ENCODE results near the gene MRPL18. TPM values are rescaled to one million over a fixed set of nuclear protein-coding genes. Genes with fewer than 3 reads are reported as not detected.

MRPL18 gene
- total RNA-seq, 1 donor from 2014 or later = 81.4 TPM

GRCh38 chr6:159826968-159827647 lies 36.8 kb downstream of the MRPL18 start:
- Histone ChIP-seq H3K4me1 (ENCODE audit: control insufficient read depth in 3 of 3, insufficient read depth in 3 of 3, low read length in 3 of 3) (peaks cover 7 to 22% (median 13%) of the 10 kb centered on the region in 3 donors), H3K27me3 (ENCODE audit: control insufficient read depth in 3 of 3, insufficient read depth in 3 of 3, low read length in 3 of 3) (peaks cover 0 to 6% (median 0%) of the 10 kb centered on the region in 3 donors), H3K36me3 (ENCODE audit: control insufficient read depth in 3 of 3, insufficient read depth in 3 of 3, low read length in 3 of 3) (no peaks in the 10 kb centered on the region), H3K9ac (ENCODE audit: low read depth in 1 of 3, low read length in 3 of 3) (peak overlapping the region; percentile 5 to 43 (median 25)), H3K9me3 (ENCODE audit: control insufficient read depth in 3 of 3, low read length in 3 of 3) (no peaks in the 10 kb centered on the region), H3K27ac (ENCODE audit: low read depth, low read length) (no peak overlapping the region), H3K4me3 (ENCODE audit: low read length in 3 of 3) (peak overlapping the region in 1 of 3 donors; percentile 23)

- no peak overlapping the region for H3K9ac ChIP-seq (ENCODE audit: low read depth in 1 of 3, low read length in 3 of 3)
- no peaks in the 10 kb centered on the region for H3K9me3 ChIP-seq (ENCODE audit: control insufficient read depth in 3 of 3, low read length in 3 of 3)
- H3K4me1 ChIP-seq (ENCODE audit: control insufficient read depth in 3 of 3, insufficient read depth in 3 of 3, low read length in 3 of 3) = peaks cover 7 to 22% (median 13%) of the 10 kb centered on the region in 3 donors
- H3K27me3 ChIP-seq (ENCODE audit: control insufficient read depth in 3 of 3, insufficient read depth in 3 of 3, low read length in 3 of 3) = peaks cover 0 to 6% (median 0%) of the 10 kb centered on the region in 3 donors
- H3K4me3 ChIP-seq (ENCODE audit: low read length in 3 of 3) = no peak overlapping the region
- no peak overlapping the region for H3K27ac ChIP-seq (ENCODE audit: low read depth, low read length)
- no peaks in the 10 kb centered on the region for H3K36me3 ChIP-seq (ENCODE audit: control insufficient read depth in 3 of 3, insufficient read depth in 3 of 3, low read length in 3 of 3)
These were observed 37.8 kb downstream of the MRPL18 start for GRCh38 chr6:159828074-159828473.

DNA sequence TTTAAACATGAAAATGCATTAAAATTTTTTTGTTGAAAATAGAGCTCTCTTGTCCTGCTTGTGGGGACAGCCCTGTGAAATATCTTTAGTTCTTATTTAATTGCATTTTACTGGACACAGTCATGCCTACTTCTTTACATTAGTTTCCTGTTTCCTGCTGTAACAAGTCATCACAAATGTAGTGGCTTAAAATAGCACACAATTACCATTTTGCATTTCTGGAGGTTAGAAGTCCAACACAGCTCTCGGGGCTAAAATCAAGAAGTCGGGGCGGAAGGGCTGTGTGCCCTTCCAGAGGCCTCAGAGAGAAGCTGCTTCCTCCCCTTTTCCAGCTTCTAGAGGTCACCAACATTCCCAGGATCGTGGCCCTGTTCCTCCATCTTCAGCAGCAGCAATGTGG lies 39.3 kb downstream of the MRPL18 start:
- no peak overlapping the region for H3K27ac ChIP-seq (ENCODE audit: low read depth, low read length)

GRCh38 chr6:159830501-159831372 lies 40.5 kb downstream of the MRPL18 start:
- Histone ChIP-seq H3K9me3 (ENCODE audit: control insufficient read depth in 3 of 3, low read length in 3 of 3) (no peaks in the 10 kb centered on the region), H3K36me3 (ENCODE audit: control insufficient read depth in 3 of 3, insufficient read depth in 3 of 3, low read length in 3 of 3) (no peaks in the 10 kb centered on the region), H3K4me1 (ENCODE audit: control insufficient read depth in 3 of 3, insufficient read depth in 3 of 3, low read length in 3 of 3) (peaks cover 7 to 22% (median 13%) of the 10 kb centered on the region in 3 donors), H3K27ac (ENCODE audit: low read depth, low read length) (no peak overlapping the region), H3K4me3 (ENCODE audit: low read length in 3 of 3) (no peak overlapping the region), H3K9ac (ENCODE audit: low read depth in 1 of 3, low read length in 3 of 3) (peak overlapping the region in 1 of 3 donors; percentile 25), H3K27me3 (ENCODE audit: control insufficient read depth in 3 of 3, insufficient read depth in 3 of 3, low read length in 3 of 3) (peaks cover 0 to 6% (median 0%) of the 10 kb centered on the region in 3 donors)

More for the DNA sequence above, 39.3 kb downstream of the MRPL18 start:
- Histone ChIP-seq H3K36me3 (ENCODE audit: control insufficient read depth in 3 of 3, insufficient read depth in 3 of 3, low read length in 3 of 3) (no peaks in the 10 kb centered on the region), H3K27me3 (ENCODE audit: control insufficient read depth in 3 of 3, insufficient read depth in 3 of 3, low read length in 3 of 3) (peaks cover 0 to 6% (median 0%) of the 10 kb centered on the region in 3 donors), H3K9ac (ENCODE audit: low read depth in 1 of 3, low read length in 3 of 3) (no peak overlapping the region), H3K4me3 (ENCODE audit: low read length in 3 of 3) (no peak overlapping the region), H3K4me1 (ENCODE audit: control insufficient read depth in 3 of 3, insufficient read depth in 3 of 3, low read length in 3 of 3) (peaks cover 7 to 22% (median 13%) of the 10 kb centered on the region in 3 donors), H3K9me3 (ENCODE audit: control insufficient read depth in 3 of 3, low read length in 3 of 3) (no peaks in the 10 kb centered on the region)

- Histone ChIP-seq H3K4me3 (ENCODE audit: low read length in 3 of 3) (no peak overlapping the region), H3K9me3 (ENCODE audit: control insufficient read depth in 3 of 3, low read length in 3 of 3) (no peaks in the 10 kb centered on the region), H3K27ac (ENCODE audit: low read depth, low read length) (no peak overlapping the region), H3K27me3 (ENCODE audit: control insufficient read depth in 3 of 3, insufficient read depth in 3 of 3, low read length in 3 of 3) (peaks cover 0 to 6% (median 0%) of the 10 kb centered on the region in 3 donors), H3K9ac (ENCODE audit: low read depth in 1 of 3, low read length in 3 of 3) (no peak overlapping the region), H3K4me1 (ENCODE audit: control insufficient read depth in 3 of 3, insufficient read depth in 3 of 3, low read length in 3 of 3) (peaks cover 7 to 19% (median 13%) of the 10 kb centered on the region in 3 donors), H3K36me3 (ENCODE audit: control insufficient read depth in 3 of 3, insufficient read depth in 3 of 3, low read length in 3 of 3) (no peaks in the 10 kb centered on the region)
These were observed 41.1 kb downstream of the MRPL18 start for GRCh38 chr6:159831373-159831679.

DNA sequence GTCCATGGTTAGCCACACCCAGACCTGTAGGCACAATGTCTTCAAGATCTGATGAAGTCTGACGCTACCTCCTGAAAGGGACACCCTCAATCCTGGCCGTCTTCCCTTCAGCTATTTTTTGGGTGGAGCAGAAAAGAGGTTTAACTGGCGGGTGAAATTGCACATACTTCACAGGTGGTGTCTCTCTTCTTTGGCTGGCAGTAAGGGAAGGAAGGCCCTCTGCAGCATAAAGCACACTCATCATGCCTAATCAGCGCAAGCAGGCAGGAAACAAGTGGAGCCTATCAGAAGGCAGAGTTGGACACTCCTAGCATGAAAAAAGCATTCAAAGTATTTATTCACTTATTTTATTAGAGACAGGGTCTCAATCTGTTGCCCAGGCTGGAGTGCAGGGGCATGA lies 42.7 kb downstream of the MRPL18 start:
- no peak overlapping the region for H3K27ac ChIP-seq (ENCODE audit: low read depth, low read length)
- H3K4me1 ChIP-seq (ENCODE audit: control insufficient read depth in 3 of 3, insufficient read depth in 3 of 3, low read length in 3 of 3) = peaks cover 0 to 11% (median 4%) of the 10 kb centered on the region in 3 donors

DNA sequence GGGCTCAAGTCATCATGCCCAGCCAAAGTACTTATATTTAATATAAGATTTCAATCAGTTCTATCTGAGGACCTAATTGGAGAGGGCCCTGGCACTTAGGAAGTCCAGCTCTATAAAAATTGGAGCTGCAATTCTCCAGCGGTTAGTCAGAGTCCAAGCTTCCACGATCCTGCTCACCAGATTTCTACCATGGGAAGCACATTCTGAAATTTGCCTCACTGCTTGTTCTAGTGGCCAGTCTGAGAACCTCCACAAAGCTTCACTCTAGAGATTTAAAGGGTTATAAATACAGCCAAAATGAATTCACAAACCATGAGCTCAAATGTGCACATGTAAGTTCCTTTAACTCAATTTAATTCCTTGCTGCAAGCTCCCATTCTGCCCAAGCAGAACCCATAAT lies 43.3 kb downstream of the MRPL18 start:
- H3K9me3 ChIP-seq (ENCODE audit: control insufficient read depth in 3 of 3, low read length in 3 of 3) = no peaks in the 10 kb centered on the region
- H3K27ac ChIP-seq (ENCODE audit: low read depth, low read length) = no peak overlapping the region
- no peak overlapping the region for H3K9ac ChIP-seq (ENCODE audit: low read depth in 1 of 3, low read length in 3 of 3)
- no peak overlapping the region for H3K4me3 ChIP-seq (ENCODE audit: low read length in 3 of 3)
- peaks cover 0 to 7% (median 2%) of the 10 kb centered on the region in 3 donors for H3K4me1 ChIP-seq (ENCODE audit: control insufficient read depth in 3 of 3, insufficient read depth in 3 of 3, low read length in 3 of 3)
- peaks cover 0 to 6% (median 0%) of the 10 kb centered on the region in 3 donors for H3K27me3 ChIP-seq (ENCODE audit: control insufficient read depth in 3 of 3, insufficient read depth in 3 of 3, low read length in 3 of 3)
- H3K36me3 ChIP-seq (ENCODE audit: control insufficient read depth in 3 of 3, insufficient read depth in 3 of 3, low read length in 3 of 3) = no peaks in the 10 kb centered on the region

More for the DNA sequence above, 42.7 kb downstream of the MRPL18 start:
- H3K9ac ChIP-seq (ENCODE audit: low read depth in 1 of 3, low read length in 3 of 3) = no peak overlapping the region
- no peaks in the 10 kb centered on the region for H3K9me3 ChIP-seq (ENCODE audit: control insufficient read depth in 3 of 3, low read length in 3 of 3)
- peaks cover 0 to 6% (median 0%) of the 10 kb centered on the region in 3 donors for H3K27me3 ChIP-seq (ENCODE audit: control insufficient read depth in 3 of 3, insufficient read depth in 3 of 3, low read length in 3 of 3)
- H3K36me3 ChIP-seq (ENCODE audit: control insufficient read depth in 3 of 3, insufficient read depth in 3 of 3, low read length in 3 of 3) = no peaks in the 10 kb centered on the region
- no peak overlapping the region for H3K4me3 ChIP-seq (ENCODE audit: low read length in 3 of 3)

GRCh38 chr6:159833997-159834603 lies 43.8 kb downstream of the MRPL18 start:
- Histone ChIP-seq H3K9me3 (ENCODE audit: control insufficient read depth in 3 of 3, low read length in 3 of 3) (no peaks in the 10 kb centered on the region), H3K4me3 (ENCODE audit: low read length in 3 of 3) (no peak overlapping the region), H3K36me3 (ENCODE audit: control insufficient read depth in 3 of 3, insufficient read depth in 3 of 3, low read length in 3 of 3) (no peaks in the 10 kb centered on the region), H3K4me1 (ENCODE audit: control insufficient read depth in 3 of 3, insufficient read depth in 3 of 3, low read length in 3 of 3) (peaks cover 0 to 7% (median 2%) of the 10 kb centered on the region in 3 donors), H3K27ac (ENCODE audit: low read depth, low read length) (no peak overlapping the region), H3K9ac (ENCODE audit: low read depth in 1 of 3, low read length in 3 of 3) (no peak overlapping the region), H3K27me3 (ENCODE audit: control insufficient read depth in 3 of 3, insufficient read depth in 3 of 3, low read length in 3 of 3) (peaks cover 0 to 6% (median 0%) of the 10 kb centered on the region in 3 donors)

GRCh38 chr6:159836718-159837490 lies 46.6 kb downstream of the MRPL18 start:
- H3K36me3 ChIP-seq (ENCODE audit: control insufficient read depth in 3 of 3, insufficient read depth in 3 of 3, low read length in 3 of 3) = no peaks in the 10 kb centered on the region
- H3K4me3 ChIP-seq (ENCODE audit: low read length in 3 of 3) = peak overlapping the region in 1 of 3 donors; percentile 22
- H3K4me1 ChIP-seq (ENCODE audit: control insufficient read depth in 3 of 3, insufficient read depth in 3 of 3, low read length in 3 of 3) = no peaks in the 10 kb centered on the region
- H3K9me3 ChIP-seq (ENCODE audit: control insufficient read depth in 3 of 3, low read length in 3 of 3) = no peaks in the 10 kb centered on the region
- no peaks in the 10 kb centered on the region for H3K27me3 ChIP-seq (ENCODE audit: control insufficient read depth in 3 of 3, insufficient read depth in 3 of 3, low read length in 3 of 3)
- peak overlapping the region; percentile 30 for H3K27ac ChIP-seq (ENCODE audit: low read depth, low read length)
- H3K9ac ChIP-seq (ENCODE audit: low read depth in 1 of 3, low read length in 3 of 3) = peak overlapping the region in 1 of 3 donors; percentile 25
